NCI-H2107 treated with DMSO at 0.1 percent for 48 hours (cell line): ENCODE data around the gene WNK2.

Source experiments
- DNase-seq: peaks from one replicate; lab custom pipeline; 2025; ENCODE audit not compliant: unreplicated experiment; lab: John Stamatoyannopoulos, UW

Gene WNK2

DNA sequence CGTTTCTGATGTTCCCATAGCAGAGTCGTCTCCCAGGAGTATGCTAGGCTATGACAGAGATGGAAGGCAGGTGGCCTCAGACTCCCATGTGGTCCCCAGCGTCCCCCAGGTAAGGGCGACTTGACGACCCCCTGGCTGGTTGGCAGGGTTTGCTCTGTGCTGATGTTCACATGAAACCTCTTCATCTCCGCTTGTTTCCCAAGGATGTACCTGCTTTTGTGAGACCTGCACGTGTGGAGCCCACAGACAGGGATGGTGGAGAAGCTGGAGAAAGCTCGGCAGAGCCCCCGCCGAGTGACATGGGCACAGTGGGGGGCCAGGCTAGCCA lies 108.3 kb downstream of the WNK2 start:
- DNase-seq = no peak

DNA sequence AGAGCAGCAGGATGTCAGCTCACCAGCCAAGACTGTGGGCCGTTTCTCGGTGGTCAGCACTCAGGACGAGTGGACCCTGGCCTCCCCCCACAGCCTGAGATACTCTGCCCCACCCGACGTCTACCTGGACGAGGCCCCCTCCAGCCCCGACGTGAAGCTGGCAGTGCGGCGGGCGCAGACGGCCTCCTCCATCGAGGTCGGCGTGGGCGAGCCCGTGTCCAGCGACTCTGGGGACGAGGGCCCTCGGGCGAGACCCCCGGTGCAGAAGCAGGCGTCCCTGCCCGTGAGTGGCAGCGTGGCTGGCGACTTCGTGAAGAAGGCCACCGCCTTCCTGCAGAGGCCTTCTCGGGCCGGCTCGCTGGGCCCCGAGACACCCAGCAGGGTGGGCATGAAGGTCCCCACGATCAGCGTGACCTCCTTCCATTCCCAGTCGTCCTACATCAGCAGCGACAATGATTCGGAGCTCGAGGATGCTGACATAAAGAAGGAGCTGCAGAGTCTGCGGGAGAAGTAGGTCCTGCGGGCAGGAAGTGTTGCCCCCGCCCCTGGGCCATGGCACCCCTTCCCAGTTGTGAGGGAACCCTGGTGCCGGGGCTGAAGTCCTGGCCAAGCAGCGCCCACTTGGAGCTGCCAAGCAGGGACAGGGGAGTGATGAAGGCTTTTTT lies 108.9 kb downstream of the WNK2 start:
- DNase-seq = no peak

DNA sequence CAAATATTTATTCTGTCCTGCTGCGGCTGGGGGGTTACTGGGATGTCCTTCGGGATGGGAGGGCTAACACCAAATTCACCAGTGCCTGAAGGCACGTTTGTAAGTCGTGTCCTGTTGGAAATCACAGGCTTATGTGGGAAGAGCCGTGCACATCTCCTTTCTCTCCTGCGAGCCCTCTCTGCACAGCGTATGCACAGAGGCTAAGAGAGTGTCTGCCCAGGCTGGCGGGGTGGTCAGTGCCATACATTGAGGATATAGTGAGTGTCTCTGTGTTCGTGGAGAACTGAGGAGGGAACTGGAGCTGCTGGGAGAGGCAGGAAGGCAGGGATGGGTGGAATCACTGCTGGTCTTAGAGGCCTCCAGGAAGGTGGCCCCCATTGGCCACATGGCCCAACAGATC lies 110.1 kb downstream of the WNK2 start:
- no peak for DNase-seq

DNA sequence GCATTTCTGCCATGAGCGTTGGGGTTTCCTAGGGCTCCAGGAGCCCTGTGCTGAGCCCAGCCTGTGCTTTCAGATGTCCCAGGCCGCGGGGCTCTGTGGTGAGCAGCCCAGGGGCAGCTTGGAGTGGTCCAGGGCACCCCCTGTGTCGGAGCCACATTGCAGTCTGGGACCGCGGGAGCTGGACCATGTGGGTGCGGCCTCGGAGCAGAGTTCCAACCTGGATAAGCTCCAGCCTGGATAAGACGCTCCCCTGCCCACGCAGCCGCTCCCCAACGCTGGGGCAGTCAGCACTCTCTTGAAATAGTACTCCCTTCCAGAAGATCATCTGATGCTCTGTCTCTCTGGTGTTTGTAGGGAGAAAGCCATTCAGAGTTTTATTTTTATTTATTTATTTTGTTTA lies 111.1 kb downstream of the WNK2 start:
- peak; percentile 12 for DNase-seq

DNA sequence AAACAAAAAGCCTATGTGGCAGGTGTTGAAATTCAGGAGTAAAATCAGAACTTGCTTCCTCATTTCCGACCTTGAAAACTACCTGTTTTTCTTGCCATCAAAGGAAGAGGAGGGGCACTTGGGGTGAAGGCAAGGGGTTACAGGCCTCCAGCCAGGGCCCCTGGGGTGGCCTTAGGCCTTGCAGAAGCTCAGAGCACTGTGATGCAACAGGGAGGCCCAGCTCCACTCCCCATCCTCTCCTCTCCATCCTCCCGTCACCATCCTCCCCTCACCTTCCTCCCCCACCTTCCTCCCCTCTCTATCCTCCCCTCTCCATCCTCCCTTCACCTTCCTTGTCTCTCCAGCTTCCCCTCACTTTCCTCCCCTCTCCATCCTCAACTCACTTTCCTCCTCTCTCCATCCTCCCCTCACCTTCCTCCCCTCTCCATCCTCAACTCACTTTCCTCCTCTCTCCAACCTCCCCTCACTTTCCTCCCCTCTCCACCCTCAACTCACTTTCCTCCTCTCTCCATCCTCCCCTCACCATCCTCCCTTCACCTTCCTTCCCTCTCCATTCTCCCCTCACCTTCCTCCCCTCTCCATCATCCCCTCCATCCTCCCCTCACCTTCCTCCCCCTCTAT lies 111.6 kb downstream of the WNK2 start:
- DNase-seq = no peak

DNA sequence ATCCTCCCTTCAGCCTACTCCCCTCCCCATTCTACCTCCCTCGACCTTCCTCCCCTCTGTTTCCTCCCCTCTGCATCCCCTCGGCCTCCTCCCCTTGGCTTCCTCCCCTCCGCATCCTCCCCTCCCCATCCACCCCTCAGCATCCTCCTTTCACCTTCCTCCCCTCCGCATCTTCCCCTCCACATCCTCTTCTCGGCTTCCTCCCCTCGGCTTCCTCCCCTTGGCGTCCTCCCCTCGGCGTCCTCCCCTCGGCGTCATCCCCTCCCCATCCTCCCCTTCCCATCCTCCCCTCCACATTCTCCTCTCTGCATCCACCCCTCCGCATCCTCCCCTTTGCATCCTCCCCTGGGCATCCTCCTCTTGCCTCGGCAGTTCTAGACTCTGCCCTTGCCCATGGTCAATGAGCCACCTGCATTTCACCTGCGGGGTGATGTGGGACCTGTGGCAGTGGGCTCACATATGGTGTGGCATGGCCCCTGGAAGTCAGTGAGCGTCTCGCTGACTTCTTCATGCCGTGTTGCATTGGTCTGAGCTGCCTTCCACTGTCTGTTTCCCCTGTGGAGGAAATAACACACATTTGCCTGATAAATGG lies 113.0 kb downstream of the WNK2 start:
- no peak for DNase-seq

DNA sequence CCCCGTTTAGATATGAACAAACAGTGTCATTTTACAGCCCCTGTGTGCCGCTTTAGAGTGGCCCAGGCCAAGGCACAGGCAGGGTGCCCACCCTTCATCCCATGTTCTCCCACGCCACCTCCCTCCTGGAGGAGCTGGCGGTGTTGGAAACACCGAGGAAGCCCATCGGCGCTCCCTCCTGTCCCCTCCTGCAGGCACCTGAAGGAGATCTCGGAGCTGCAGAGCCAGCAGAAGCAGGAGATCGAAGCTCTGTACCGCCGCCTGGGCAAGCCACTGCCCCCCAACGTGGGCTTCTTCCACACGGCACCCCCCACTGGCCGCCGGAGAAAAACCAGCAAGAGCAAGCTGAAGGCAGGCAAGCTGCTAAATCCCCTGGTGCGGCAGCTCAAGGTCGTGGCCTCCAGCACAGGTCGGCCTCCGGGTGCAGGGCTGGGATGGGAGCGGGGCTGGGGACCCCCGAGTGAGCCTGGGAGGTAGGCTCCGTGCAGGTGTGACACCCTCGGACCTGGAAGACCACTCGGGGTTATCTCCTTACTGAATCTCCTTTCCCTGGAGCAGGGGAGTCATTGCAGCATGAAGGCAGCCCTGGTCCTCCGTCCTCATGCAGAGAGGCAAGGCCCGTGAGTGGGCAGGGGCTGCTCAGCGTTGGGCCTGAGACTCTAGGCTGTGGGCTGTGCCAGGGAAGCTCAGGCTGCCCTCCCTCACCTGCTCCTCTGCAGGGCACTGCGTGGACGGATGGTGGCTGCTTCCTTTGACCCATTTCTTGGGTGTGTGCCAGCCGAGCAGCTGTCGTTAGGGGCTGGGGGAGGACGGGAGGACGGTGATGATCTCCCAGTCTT lies 113.9 kb downstream of the WNK2 start:
- DNase-seq = no peak

DNA sequence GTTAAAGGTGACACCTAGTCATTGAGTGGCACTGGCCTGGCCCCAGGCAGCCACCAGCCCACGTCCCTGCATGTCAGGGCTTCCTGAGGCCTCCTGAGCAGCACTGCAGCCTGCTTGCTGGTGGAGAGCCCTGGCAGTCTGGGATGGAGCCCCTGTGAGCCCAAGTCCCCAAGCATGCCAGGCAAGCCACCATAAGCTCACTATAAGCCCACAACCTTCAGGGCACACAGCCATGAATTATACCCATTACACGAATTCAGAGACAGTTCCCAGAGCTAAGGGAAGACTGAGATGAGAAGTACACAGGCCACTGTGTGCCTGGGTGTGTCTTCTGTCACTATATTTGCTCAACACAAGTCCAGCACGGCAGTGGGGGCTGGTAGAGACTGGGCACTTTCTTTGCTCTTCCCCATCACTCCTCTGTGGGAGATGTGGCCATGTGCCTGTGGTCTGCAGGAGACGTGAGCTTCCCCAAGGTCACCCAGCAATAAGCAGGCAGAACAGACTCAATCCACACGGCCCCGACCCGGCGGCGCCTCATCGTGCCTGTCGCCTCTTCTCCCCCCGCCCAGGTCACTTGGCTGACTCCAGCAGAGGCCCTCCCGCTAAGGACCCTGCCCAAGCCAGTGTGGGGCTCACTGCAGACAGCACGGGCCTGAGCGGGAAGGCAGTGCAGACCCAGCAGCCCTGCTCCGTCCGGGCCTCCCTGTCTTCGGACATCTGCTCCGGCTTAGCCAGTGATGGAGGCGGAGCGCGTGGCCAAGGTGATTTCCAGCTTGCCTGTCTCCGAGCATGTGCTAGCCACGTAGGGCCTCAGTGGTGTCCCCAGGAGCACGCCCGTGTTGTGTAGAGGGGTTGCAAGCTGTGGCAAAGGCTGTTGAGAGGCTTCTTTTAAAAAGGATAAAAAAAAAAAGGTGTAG lies 114.8 kb downstream of the WNK2 start:
- DNase-seq = no peak

DNA sequence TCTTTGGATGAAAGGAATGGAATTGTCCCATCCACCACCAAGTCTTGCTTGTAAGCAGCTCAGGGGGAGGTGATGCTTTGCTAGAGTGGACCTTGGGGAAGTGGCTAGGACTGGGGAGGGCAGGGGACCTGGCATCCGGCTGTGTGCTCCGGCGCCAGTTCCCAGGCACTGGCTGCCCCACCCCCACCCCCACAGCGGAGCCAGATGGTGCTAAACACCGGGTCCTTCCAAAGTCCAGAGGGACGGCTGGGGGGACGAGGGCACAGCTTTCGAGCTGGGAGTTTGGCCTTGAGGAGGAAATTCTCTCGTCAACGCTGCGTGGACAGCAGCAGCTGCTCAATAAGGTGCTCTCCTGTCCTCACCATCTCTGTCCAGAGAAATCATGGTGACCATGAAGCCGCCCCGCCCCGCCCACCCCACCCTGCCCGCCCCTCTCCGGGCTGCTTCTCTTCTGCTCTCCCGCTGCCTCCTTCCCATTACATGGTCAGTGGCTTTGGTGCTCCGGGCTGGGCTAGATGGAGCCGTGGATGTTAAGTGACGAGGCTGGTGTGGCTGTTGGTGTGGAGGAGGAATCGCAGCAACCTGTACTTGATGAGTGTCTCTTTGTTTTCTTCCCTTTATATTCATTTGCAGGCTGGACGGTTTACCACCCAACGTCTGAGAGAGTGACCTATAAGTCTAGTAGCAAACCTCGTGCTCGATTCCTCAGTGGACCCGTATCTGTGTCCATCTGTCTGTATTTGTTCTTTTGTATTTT lies 115.7 kb downstream of the WNK2 start:
- no peak for DNase-seq

DNA sequence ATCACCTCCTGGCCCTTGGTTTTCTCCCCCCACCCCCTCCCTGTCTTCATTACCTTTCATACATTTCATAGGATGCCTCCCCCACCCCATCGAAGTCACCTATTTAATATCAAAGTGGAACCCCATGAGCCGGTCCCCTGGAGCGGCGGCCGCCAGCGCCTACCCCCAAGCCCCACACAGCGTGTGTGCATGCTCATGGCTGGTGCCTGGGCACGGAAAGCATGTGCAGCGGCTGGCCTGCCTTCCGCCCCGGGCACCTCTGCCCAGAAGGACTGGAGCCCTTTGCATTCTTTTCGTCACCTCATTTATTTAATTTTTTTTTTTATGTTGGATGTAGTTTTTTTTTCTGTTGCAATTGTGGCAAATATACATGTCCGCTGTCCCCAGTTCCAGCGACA lies 116.2 kb downstream of the WNK2 start:
- no peak for DNase-seq

DNA sequence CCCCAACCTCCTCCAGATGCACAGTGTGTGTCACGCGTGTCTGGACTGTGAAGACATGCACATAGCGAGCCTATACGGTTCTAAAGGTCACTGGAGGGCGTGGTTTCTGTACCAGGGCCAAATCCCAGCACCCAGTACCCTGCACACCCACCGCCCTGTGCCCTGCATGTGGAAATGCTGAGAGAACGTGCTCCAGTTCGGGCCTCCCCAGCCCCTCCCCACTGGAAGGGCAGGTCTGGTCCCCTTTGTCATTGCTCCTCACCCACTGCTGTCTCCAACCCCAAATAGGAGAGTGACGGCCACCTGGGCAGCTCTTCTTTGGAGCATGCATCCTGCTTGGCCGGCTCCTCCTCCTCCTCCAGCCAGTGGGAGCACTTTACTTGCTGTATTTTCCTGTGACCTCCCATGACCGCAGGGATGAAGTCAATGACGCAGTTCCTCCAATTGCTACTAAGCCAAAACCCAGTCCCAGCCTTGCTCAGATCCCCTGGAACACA lies 116.7 kb downstream of the WNK2 start:
- no peak for DNase-seq

DNA sequence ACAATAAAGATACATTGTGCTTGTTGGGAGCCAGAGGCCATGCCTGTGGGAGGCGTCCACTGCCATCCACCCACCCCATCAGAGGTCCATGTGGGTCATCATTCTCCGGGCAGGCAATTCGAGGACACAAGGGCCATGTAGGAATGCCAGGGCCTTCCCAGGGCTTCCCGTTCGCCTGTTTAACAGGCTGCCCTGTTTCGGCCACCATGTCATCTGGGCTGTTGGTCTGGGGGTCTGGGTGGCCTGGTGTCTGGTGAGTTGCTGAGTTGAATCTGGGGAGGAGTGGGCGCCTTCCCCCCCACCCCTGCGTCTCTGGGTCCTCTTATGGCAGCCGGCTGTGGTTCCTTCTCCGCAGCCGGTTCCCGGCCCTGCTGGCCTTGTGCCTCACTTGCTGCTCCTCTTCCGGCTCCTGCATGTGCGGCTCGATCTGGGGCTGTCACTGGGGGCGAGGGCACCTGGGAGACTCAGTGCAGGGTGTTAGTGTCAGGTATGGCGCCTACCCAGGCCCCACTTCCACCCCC lies 117.4 kb downstream of the WNK2 start:
- no peak for DNase-seq

DNA sequence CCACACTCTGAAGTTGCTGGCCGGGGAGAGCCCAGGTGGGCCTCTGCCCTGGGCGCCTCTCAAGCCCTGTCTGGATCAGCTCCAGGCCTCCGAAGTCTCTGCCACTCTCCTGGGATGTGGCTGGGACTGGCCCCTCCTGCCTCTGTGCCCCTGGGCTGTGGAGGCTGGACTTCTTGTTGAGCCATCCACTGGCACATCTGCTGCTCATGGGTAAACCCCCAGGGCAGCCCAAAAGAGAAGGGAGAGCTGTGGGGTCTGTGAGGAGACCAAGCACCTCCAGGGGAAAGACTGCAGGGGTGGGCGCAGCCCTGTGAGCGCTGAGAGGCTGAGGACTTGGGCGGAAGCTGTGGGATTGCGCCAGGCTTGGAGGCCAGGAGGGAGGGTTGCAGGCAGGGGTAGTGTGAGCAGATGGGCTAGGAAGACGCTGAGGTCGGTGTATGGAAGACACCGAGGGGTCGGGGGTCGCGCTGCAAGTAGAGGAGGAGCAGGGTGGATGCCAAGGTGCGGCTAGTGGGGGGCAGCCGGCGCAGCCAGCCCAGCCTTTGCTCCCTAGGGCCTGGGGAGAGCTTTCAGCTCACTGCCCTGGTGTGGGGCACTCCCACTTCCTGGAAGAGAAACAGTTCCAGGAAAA lies 118.1 kb downstream of the WNK2 start:
- no peak for DNase-seq

DNA sequence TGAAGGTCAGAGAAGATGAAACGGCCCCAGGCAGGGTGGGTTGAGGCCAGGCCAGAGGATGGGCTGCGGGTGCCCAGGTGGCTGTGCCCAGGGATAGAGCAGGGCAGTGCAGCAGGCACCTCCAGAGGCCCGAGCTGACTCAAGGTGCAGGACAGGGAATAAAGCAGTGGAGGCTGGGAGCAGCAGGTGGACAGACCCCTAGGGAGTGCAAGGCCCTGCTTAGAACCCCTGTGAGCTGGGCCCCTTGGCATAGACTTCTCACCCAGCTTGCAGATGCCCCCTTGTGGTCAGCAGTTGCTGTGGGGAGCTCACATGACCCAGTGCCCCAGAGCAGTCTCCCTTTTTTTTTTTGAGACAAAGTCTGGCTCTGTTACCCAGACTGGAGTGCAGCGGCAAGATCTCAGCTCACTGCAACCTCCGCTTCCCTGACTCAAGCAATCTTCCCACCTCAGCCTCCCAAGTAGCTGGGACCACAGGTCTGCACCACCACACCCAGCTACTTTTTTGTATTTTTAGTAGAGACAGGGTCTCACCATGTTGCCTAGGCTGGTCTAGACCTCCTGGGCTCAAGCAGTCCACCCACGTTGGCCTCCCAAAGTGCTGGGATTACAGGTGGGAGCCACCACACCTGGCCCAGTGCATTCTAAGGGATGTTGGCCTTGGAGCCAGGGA lies 118.8 kb downstream of the WNK2 start:
- DNase-seq = peak; percentile 28

DNA sequence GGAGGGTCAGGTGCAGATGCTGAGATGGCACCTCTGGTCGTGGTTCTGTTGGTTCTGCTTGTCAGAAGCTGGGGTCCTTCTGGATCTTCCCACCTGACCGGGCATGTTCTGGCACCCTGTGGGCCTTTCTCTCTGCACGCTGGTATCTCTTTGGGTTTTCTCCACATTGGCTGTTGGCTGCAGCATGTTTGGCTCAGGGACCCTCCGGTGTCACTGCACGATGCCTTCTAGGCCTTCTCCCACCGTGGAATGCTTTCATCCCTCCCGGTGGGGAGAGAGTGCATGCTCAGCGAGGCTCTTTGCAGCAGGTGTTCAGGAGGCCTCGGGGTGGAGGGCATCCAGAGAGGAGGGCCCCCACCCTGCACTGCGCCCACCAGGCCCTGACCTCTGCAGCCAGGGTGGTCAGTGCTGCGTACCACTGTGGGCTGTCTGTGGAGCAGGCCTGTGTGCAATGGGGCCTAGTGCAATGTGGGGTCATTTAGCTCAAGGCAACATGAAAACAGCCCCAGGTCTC lies 119.4 kb downstream of the WNK2 start:
- DNase-seq = no peak

DNA sequence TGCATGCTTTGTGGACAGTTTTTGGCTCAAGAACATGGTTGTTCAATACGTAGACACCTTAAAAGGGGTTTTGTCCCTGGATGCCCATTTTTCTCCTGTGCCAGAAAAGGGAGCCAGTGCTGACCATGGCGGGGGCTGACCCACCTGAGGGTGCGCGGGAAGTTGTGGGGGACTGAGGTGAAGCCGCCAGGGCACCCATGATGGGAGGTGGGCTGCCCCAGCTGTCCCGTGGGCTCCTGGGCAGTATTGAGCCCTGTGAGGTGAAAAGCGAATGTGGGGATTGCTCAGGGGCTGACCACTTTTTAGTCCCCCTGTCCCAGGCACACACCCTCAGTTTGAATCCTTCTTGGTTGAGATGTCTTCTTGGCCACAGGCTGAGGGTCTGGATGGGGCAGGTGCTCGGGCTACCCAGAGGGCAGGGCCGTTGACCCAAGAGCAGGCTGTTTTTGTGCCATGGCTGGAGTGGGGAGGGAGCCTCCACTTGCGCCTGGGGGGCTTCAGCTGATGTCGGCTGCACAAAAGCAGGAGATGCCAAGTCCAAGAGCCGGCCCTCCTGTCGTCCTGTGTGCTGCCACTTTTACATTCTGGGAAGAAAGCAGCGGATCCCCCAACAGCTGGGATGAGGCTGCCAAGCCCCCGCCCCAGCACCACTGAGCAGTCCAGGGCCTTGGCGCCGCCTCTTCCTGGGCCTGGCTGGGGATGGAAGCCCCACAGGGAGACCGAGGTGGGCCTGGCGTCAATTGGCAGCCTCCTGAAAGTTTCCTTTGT lies 120.1 kb downstream of the WNK2 start:
- DNase-seq = no peak

DNA sequence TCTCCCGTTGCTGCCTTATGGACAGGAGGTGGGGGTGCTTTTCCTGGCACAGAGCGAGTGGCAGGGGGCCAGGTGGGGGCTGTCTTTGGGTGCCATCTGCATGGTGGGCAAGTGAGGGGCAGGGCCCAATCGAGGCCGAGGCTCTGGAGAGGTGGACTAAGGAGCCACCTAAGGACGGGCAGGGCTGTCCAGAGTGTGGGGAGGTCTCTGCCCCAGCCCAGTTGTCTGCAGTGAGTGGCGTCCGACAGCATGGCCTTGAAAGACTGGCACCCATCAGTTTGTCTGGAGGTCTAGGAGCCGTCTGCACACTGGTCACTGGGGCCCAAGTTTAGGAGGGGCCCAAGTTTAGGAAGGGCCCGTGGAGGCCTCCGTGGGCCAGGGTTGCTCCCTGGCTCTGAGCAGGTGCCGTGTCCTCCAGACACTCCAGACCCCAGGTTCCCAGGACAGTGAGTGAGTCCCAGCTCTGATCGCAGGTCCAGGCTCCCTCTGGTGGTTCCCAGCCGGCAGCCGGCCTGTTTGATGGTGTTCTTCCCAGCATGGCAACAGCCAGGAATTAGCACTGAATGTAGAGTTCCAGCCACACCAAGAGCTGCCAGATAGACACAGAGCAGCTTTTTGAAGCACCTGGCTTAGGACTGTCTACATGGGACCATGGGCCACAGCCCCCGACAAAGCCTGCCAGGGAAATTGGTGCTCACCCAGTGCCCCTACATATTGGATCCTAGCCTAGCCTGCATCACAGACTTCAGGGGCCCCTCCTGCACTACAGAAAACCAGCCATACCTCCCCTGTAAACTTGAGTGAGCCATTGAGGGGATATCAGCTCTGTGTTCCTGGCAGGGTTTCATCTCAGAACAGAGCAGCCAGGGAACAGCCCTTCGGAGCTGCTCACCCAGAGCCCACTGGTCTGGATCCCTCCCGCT lies 120.9 kb downstream of the WNK2 start:
- peak; percentile 19 for DNase-seq
